GM23338 (cell line): ENCODE results near the gene KRTAP10-5. TPM values are rescaled to one million over a fixed set of nuclear protein-coding genes. Genes with fewer than 3 reads are reported as not detected.

Source experiments
- ATAC-seq: fragments of 200-7000 bp; cut with Tn5 transposase; 3 replicates; pipeline ENCODE4 v1.9.1; 2020
- DNase-seq: peaks from one replicate; pipeline ENCODE4 v3.0.0-alpha.2; 2015; ENCODE audit warnings: low spot score
- H2AFZ ChIP-seq: fragments of 200-600 bp; sonication (generic); 2 replicates; pipeline ENCODE4 v1.8.0; 2016; ENCODE audit warnings: antibody characterized with exemption, mild to moderate bottlenecking, moderate library complexity
- H3F3A ChIP-seq: fragments of 200-600 bp; sonication (generic); replicated peaks from 2 replicates; pipeline ENCODE4 v1.8.0; 2017; ENCODE audit warnings: antibody characterized with exemption, mixed run types, low read depth
- H3K27ac ChIP-seq: fragments of 200-600 bp; sonication (generic); 2 replicates; pipeline ENCODE4 v1.6.1; 2016; ENCODE audit warnings: low read depth
- H3K27me3 ChIP-seq: fragments of 200-600 bp; sonication (generic); 2 replicates; pipeline ENCODE4 v1.8.0; 2016; ENCODE audit warnings: mild to moderate bottlenecking, mixed run types, moderate library complexity; ENCODE audit not compliant: insufficient read depth
- H3K36me3 ChIP-seq: fragments of 200-600 bp; sonication (generic); 2 replicates; pipeline ENCODE4 v1.8.0; 2016; ENCODE audit warnings: mild to moderate bottlenecking; ENCODE audit not compliant: insufficient read depth
- H3K4me1 ChIP-seq: fragments of 200-600 bp; sonication (generic); 2 replicates; pipeline ENCODE4 v1.8.0; 2016; ENCODE audit warnings: mild to moderate bottlenecking, moderate library complexity; ENCODE audit not compliant: insufficient read depth
- H3K4me2 ChIP-seq: fragments of 200-600 bp; sonication (generic); 2 replicates; pipeline ENCODE4 v1.7.1; 2017; ENCODE audit warnings: mixed run types
- H3K4me3 ChIP-seq: fragments of 200-600 bp; sonication (generic); 2 replicates; pipeline ENCODE4 v1.6.1; 2016; ENCODE audit warnings: mixed run types
- H3K79me2 ChIP-seq: fragments of 200-600 bp; sonication (generic); replicated peaks from 2 replicates; pipeline ENCODE4 v1.8.0; 2017; ENCODE audit warnings: mild to moderate bottlenecking; ENCODE audit not compliant: insufficient read depth
- H3K9me2 ChIP-seq: fragments of 200-600 bp; sonication (generic); 2 replicates; pipeline ENCODE4 v1.8.0; 2017; ENCODE audit not compliant: insufficient read depth
- H4K20me1 ChIP-seq: fragments of 200-600 bp; sonication (generic); replicated peaks from 2 replicates; pipeline ENCODE4 v1.8.0; 2017; ENCODE audit warnings: mild to moderate bottlenecking; ENCODE audit not compliant: insufficient read depth
- H3K27ac Mint-ChIP-seq: 2 replicates; pipeline ENCODE4 v1.8.0; 2020; ENCODE audit warnings: inconsistent platforms, mild to moderate bottlenecking, moderate library complexity, mixed read lengths
- H3K27me3 Mint-ChIP-seq: 3 replicates; pipeline ENCODE4 v1.8.0; 2022; ENCODE audit warnings: low read depth, mild to moderate bottlenecking, moderate library complexity, mixed read lengths, inconsistent platforms; ENCODE audit not compliant: insufficient read depth, poor library complexity
- H3K36me3 Mint-ChIP-seq: 3 replicates; pipeline ENCODE4 v1.8.0; 2021; ENCODE audit warnings: low read depth, mild to moderate bottlenecking, inconsistent platforms, moderate library complexity, mixed read lengths
- H3K4me1 Mint-ChIP-seq: 3 replicates; pipeline ENCODE4 v1.8.0; 2020; ENCODE audit warnings: mild to moderate bottlenecking, inconsistent platforms, mixed read lengths
- H3K4me3 Mint-ChIP-seq: 3 replicates; pipeline ENCODE4 v1.8.0; 2021; ENCODE audit warnings: moderate library complexity, mild to moderate bottlenecking, inconsistent platforms, mixed read lengths
- H3K9me3 Mint-ChIP-seq: 3 replicates; pipeline ENCODE4 v1.8.0; 2020; ENCODE audit warnings: moderate library complexity, mild to moderate bottlenecking, inconsistent platforms, mixed read lengths
- CREB1 ChIP-seq: fragments of 250-450 bp; sonication (Bioruptor Pico); IDR thresholded peaks from 2 replicates; pipeline ENCODE4 v1.5.0; 2020; ENCODE audit warnings: low read depth, mild to moderate bottlenecking, moderate library complexity
- EZH2 ChIP-seq: fragments of 200-600 bp; sonication (generic); IDR thresholded peaks from one replicate; pipeline ENCODE4 v1.8.0; 2017; ENCODE audit warnings: antibody characterized with exemption, mild to moderate bottlenecking, low read depth; ENCODE audit not compliant: unreplicated experiment
- EZH2phosphoT487 ChIP-seq: fragments of 200-600 bp; sonication (generic); IDR thresholded peaks from one replicate; pipeline ENCODE4 v1.8.1; 2018; ENCODE audit warnings: antibody characterized with exemption; ENCODE audit not compliant: unreplicated experiment
- JUNB ChIP-seq: IDR thresholded peaks from one replicate; pipeline ENCODE4 v1.6.1; 2016; ENCODE audit warnings: antibody characterized with exemption; ENCODE audit not compliant: unreplicated experiment
- NANOG ChIP-seq: IDR thresholded peaks from 2 replicates; pipeline ENCODE4 v1.6.1; 2016; ENCODE audit warnings: antibody characterized with exemption, borderline replicate concordance
- POLR2AphosphoS5 ChIP-seq: IDR thresholded peaks from 2 replicates; pipeline ENCODE4 v1.6.1; 2016; ENCODE audit warnings: antibody characterized with exemption, low read depth
- STAT1 ChIP-seq: IDR thresholded peaks from one replicate; pipeline ENCODE4 v1.6.1; 2016; ENCODE audit warnings: antibody characterized with exemption; ENCODE audit not compliant: unreplicated experiment
- ZNF114 ChIP-seq: fragments of 250-450 bp; sonication (Bioruptor Pico); IDR thresholded peaks from 2 replicates; pipeline ENCODE4 v1.5.0; 2020; ENCODE audit warnings: mild to moderate bottlenecking, moderate library complexity
- ZNF331 ChIP-seq: fragments of 250-450 bp; sonication (Bioruptor Pico); IDR thresholded peaks from 2 replicates; pipeline ENCODE4 v1.5.0; 2020; ENCODE audit warnings: low read depth, mild to moderate bottlenecking, moderate library complexity
- polyA plus RNA-seq: library from polyadenylated mRNA; unstranded; fragments of >200 nt; fragmentation: Nextera tagmentation; extraction: Ambion mirVana; gene quantifications from 2 replicates; pipeline ENCODE4 v1.2.1, GENCODE V29; 2016
- total RNA-seq: library from RNA; depleted of rRNA; stranded (reverse); fragments of >200 nt; shearing (Covaris generic); gene quantifications from 2 replicates; pipeline ENCODE4 v1.2.3, GENCODE V29; 2014
- TF ChIP-seq, protein P1 (sequence below): IDR thresholded peaks from 2 replicates; pipeline ENCODE4 v1.6.1; 2016; ENCODE audit warnings: antibody characterized with exemption
- TF ChIP-seq, protein P2 (sequence below): IDR thresholded peaks from one replicate; pipeline ENCODE4 v1.6.1; 2018; ENCODE audit warnings: antibody characterized with exemption; ENCODE audit not compliant: unreplicated experiment
- TF ChIP-seq, protein P3 (sequence below), 2 experiments: fragments of 200-600 bp in 1 of 2; sonication (generic) in 1 of 2; conservative IDR thresholded peaks; 2 replicates each; pipeline versions ENCODE4 v1.5.1 to v1.6.1; 2016 to 2017; ENCODE audit warnings: antibody characterized with exemption in 2 of 2, low read depth in 2 of 2, mild to moderate bottlenecking in 2 of 2, moderate library complexity in 1 of 2
- TF ChIP-seq, protein P4 (sequence below): fragments of 250-450 bp; sonication (Bioruptor Pico); IDR thresholded peaks from 2 replicates; pipeline ENCODE4 v1.5.0; 2020; ENCODE audit warnings: mild to moderate bottlenecking, moderate library complexity

Gene KRTAP10-5
- total and polyA plus RNA-seq, 2 experiments from 2014 or later, result not detected

DNA sequence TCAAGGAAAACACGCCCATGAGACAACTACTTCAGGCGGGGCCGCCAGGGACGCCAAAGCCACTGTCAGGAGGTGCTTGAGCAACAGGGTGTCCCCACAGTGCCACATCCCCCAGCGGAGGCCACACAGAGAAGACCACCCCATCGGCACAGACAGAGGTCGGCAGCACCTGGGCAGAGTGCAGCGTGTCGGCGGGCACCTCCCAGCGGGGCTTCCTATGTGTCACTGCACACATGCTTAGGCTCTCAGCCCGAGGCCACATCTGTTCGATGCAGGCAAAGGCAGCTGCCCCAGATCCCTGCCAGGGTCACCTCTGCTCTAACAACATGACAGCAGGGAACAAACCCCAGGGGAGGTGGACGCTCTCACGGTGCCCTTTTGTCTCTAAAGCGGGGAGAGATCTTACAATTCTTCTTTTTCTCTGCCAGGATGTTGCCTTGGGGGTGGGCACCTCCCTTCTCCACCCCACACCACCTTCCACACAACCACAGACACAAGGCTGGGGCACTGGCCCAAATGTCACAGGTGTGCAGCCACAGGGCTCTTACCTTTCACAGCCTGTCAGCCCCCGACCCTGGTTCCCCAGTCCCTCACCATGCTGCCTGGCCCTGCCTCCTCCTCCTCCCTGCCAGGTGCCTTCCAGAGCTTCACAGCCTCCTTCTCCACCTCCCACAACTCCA, 35.6 kb upstream of the KRTAP10-5 start:
- ATAC-seq (no peak), DNase-seq (no peak)
- Mint-ChIP-seq H3K27ac (no peak overlapping the region), H3K4me3 (no peak overlapping the region), H3K27me3 (peaks cover 11% of the 10 kb centered on the region), H3K36me3 (peaks cover 25% of the 10 kb centered on the region), H3K9me3 (peaks cover 41% of the 10 kb centered on the region), H3K4me1 (peaks cover 23% of the 10 kb centered on the region)
- H3F3A ChIP-seq, result no peaks in the 10 kb centered on the region
- no peak overlapping the region for H3K27ac ChIP-seq
- no peaks in the 10 kb centered on the region for H3K4me1 ChIP-seq
- H3K27me3 ChIP-seq, result no peaks in the 10 kb centered on the region
- no peak overlapping the region for H3K4me2 ChIP-seq
- H3K79me2 ChIP-seq, result no peaks in the 10 kb centered on the region
- H3K36me3 ChIP-seq, result no peaks in the 10 kb centered on the region
- peak overlapping the region; percentile 47; the same call in 1 of the 2 replicates for H2AFZ ChIP-seq
- H4K20me1 ChIP-seq, result no peaks in the 10 kb centered on the region
- no peaks in the 10 kb centered on the region for H3K9me2 ChIP-seq
- TF ChIP-seq, protein P1, sequence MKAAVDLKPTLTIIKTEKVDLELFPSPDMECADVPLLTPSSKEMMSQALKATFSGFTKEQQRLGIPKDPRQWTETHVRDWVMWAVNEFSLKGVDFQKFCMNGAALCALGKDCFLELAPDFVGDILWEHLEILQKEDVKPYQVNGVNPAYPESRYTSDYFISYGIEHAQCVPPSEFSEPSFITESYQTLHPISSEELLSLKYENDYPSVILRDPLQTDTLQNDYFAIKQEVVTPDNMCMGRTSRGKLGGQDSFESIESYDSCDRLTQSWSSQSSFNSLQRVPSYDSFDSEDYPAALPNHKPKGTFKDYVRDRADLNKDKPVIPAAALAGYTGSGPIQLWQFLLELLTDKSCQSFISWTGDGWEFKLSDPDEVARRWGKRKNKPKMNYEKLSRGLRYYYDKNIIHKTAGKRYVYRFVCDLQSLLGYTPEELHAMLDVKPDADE, result no peak
- TF ChIP-seq ZNF114 (CRISPR knock-in tag), result no peak
- TF ChIP-seq STAT1, result no peak
- TF ChIP-seq EZH2, result no peak
- TF ChIP-seq CREB1, result no peak
- TF ChIP-seq, protein P2, sequence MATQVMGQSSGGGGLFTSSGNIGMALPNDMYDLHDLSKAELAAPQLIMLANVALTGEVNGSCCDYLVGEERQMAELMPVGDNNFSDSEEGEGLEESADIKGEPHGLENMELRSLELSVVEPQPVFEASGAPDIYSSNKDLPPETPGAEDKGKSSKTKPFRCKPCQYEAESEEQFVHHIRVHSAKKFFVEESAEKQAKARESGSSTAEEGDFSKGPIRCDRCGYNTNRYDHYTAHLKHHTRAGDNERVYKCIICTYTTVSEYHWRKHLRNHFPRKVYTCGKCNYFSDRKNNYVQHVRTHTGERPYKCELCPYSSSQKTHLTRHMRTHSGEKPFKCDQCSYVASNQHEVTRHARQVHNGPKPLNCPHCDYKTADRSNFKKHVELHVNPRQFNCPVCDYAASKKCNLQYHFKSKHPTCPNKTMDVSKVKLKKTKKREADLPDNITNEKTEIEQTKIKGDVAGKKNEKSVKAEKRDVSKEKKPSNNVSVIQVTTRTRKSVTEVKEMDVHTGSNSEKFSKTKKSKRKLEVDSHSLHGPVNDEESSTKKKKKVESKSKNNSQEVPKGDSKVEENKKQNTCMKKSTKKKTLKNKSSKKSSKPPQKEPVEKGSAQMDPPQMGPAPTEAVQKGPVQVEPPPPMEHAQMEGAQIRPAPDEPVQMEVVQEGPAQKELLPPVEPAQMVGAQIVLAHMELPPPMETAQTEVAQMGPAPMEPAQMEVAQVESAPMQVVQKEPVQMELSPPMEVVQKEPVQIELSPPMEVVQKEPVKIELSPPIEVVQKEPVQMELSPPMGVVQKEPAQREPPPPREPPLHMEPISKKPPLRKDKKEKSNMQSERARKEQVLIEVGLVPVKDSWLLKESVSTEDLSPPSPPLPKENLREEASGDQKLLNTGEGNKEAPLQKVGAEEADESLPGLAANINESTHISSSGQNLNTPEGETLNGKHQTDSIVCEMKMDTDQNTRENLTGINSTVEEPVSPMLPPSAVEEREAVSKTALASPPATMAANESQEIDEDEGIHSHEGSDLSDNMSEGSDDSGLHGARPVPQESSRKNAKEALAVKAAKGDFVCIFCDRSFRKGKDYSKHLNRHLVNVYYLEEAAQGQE, result no peak
- no peak for TF ChIP-seq JUNB
- no peak for TF ChIP-seq ZNF331 (CRISPR knock-in tag)
- TF ChIP-seq NANOG, result no peak
- TF ChIP-seq, protein P3, sequence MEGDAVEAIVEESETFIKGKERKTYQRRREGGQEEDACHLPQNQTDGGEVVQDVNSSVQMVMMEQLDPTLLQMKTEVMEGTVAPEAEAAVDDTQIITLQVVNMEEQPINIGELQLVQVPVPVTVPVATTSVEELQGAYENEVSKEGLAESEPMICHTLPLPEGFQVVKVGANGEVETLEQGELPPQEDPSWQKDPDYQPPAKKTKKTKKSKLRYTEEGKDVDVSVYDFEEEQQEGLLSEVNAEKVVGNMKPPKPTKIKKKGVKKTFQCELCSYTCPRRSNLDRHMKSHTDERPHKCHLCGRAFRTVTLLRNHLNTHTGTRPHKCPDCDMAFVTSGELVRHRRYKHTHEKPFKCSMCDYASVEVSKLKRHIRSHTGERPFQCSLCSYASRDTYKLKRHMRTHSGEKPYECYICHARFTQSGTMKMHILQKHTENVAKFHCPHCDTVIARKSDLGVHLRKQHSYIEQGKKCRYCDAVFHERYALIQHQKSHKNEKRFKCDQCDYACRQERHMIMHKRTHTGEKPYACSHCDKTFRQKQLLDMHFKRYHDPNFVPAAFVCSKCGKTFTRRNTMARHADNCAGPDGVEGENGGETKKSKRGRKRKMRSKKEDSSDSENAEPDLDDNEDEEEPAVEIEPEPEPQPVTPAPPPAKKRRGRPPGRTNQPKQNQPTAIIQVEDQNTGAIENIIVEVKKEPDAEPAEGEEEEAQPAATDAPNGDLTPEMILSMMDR (conservative IDR thresholded peaks at IDR 0.05; ENCODE audit: low read depth in 2 of 2), result no peak
- no peak for TF ChIP-seq EZH2phosphoT487
- TF ChIP-seq, protein P4, sequence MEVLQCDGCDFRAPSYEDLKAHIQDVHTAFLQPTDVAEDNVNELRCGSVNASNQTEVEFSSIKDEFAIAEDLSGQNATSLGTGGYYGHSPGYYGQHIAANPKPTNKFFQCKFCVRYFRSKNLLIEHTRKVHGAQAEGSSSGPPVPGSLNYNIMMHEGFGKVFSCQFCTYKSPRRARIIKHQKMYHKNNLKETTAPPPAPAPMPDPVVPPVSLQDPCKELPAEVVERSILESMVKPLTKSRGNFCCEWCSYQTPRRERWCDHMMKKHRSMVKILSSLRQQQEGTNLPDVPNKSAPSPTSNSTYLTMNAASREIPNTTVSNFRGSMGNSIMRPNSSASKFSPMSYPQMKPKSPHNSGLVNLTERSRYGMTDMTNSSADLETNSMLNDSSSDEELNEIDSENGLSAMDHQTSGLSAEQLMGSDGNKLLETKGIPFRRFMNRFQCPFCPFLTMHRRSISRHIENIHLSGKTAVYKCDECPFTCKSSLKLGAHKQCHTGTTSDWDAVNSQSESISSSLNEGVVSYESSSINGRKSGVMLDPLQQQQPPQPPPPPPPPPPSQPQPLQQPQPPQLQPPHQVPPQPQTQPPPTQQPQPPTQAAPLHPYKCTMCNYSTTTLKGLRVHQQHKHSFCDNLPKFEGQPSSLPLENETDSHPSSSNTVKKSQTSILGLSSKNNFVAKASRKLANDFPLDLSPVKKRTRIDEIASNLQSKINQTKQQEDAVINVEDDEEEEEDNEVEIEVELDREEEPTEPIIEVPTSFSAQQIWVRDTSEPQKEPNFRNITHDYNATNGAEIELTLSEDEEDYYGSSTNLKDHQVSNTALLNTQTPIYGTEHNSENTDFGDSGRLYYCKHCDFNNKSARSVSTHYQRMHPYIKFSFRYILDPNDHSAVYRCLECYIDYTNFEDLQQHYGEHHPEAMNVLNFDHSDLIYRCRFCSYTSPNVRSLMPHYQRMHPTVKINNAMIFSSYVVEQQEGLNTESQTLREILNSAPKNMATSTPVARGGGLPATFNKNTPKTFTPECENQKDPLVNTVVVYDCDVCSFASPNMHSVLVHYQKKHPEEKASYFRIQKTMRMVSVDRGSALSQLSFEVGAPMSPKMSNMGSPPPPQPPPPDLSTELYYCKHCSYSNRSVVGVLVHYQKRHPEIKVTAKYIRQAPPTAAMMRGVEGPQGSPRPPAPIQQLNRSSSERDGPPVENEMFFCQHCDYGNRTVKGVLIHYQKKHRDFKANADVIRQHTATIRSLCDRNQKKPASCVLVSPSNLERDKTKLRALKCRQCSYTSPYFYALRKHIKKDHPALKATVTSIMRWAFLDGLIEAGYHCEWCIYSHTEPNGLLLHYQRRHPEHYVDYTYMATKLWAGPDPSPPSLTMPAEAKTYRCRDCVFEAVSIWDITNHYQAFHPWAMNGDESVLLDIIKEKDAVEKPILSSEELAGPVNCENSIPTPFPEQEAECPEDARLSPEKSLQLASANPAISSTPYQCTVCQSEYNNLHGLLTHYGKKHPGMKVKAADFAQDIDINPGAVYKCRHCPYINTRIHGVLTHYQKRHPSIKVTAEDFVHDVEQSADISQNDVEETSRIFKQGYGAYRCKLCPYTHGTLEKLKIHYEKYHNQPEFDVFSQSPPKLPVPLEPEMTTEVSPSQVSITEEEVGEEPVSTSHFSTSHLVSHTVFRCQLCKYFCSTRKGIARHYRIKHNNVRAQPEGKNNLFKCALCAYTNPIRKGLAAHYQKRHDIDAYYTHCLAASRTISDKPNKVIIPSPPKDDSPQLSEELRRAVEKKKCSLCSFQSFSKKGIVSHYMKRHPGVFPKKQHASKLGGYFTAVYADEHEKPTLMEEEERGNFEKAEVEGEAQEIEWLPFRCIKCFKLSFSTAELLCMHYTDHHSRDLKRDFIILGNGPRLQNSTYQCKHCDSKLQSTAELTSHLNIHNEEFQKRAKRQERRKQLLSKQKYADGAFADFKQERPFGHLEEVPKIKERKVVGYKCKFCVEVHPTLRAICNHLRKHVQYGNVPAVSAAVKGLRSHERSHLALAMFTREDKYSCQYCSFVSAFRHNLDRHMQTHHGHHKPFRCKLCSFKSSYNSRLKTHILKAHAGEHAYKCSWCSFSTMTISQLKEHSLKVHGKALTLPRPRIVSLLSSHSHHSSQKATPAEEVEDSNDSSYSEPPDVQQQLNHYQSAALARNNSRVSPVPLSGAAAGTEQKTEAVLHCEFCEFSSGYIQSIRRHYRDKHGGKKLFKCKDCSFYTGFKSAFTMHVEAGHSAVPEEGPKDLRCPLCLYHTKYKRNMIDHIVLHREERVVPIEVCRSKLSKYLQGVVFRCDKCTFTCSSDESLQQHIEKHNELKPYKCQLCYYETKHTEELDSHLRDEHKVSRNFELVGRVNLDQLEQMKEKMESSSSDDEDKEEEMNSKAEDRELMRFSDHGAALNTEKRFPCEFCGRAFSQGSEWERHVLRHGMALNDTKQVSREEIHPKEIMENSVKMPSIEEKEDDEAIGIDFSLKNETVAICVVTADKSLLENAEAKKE, result no peak
- no peak for TF ChIP-seq POLR2AphosphoS5
- H3K4me3 ChIP-seq, result no peak overlapping the region
